NCI-H1930 (cell line): ENCODE measurements around the gene PELO.

ENCODE experiments used
- DNase-seq, 2 experiments: peaks; one replicate each; lab custom pipeline; 2025; lab: John Stamatoyannopoulos, UW

PELO gene

GRCh38 chr5:52829664-52830063 lies 41.9 kb downstream of the PELO start:
- no peak for DNase-seq

- no peak for DNase-seq
These were observed 42.9 kb downstream of the PELO start for GRCh38 chr5:52830650-52831049.

DNA sequence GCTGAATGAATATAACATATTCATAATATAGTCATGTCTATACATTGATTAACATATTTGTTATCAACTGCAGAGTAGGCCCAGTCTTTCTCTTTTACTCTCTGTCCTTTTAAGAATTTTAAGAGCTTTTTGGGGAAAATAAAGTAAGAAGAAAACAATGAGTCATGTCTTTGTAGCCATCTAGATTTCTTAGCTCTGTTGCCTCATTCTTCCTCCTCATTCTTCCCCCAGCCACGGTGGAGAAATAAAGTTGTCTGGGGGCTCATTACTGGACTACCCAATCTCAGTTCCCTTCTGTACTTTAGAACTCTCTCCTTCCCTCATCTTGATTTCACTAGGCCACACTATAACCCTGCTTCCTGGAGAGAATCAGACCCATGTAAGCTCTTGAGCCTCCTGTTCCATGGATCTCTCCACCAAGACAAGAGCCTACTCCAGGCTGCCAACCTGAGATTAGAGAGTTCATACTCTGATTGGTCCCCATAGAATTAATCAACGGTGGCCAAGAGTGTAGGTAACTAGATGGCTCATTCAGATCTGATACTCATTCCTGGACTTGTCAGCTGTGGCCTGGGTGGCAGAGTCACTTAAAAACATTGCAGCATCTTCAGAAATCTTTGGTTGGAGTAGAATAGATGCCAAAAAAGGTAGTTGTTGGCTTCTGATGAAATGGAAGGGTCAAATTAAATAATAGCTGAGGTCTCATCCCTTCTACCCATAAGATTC lies 44.2 kb downstream of the PELO start:
- DNase-seq = no peak

GRCh38 chr5:52834320-52834719 lies 46.6 kb downstream of the PELO start:
- no peak for DNase-seq

DNA sequence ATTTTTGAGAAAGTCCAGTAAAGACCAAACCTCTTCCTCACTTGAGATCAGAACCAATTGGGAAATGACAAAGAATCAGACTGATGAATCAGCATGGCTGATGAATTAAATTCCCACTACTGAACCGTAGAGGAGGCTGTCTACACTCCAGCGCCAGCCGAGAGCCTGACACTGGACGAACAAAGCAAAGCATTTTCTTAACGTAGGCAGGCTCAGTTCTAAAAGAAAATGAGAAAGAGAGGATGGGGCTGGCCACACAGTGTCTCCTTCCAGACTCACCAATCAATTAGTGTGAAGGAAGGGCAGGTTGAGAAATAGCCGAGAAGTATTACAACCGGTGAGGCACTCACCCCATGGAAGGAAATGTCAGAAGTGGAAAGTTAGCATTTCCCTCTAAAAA lies 49.4 kb downstream of the PELO start:
- no peak for DNase-seq
